Measurements from ENCODE around the gene ALOX15. TPM values are rescaled to one million over a fixed set of nuclear protein-coding genes. Genes with fewer than 3 reads are reported as not detected.
"Not testable (repeated sequence)": the region's sequence is repeated elsewhere in the genome, so short reads cannot be mapped to it uniquely, and the experiment has no call there.

ALOX15 gene
- total and polyA plus RNA-seq, 7 donors = 0.28 to 0.81 (median 0.60) TPM; not detected in 2

GRCh38 chr17:4652997-4653396 is 11.5 kb upstream of the ALOX15 start:
- Histone ChIP-seq H3K9me3 (no peaks in the 10 kb centered on the region), H3K4me3 (no peak overlapping the region), H3K27me3 (peaks cover 0 to 32% (median 0%) of the 10 kb centered on the region in 3 donors), H3K36me3 (no peaks in the 10 kb centered on the region), H3K4me1 (no peaks in the 10 kb centered on the region), H3K27ac (no peak overlapping the region)
- TF ChIP-seq, protein P1, sequence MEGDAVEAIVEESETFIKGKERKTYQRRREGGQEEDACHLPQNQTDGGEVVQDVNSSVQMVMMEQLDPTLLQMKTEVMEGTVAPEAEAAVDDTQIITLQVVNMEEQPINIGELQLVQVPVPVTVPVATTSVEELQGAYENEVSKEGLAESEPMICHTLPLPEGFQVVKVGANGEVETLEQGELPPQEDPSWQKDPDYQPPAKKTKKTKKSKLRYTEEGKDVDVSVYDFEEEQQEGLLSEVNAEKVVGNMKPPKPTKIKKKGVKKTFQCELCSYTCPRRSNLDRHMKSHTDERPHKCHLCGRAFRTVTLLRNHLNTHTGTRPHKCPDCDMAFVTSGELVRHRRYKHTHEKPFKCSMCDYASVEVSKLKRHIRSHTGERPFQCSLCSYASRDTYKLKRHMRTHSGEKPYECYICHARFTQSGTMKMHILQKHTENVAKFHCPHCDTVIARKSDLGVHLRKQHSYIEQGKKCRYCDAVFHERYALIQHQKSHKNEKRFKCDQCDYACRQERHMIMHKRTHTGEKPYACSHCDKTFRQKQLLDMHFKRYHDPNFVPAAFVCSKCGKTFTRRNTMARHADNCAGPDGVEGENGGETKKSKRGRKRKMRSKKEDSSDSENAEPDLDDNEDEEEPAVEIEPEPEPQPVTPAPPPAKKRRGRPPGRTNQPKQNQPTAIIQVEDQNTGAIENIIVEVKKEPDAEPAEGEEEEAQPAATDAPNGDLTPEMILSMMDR (IDR thresholded peaks at IDR 0.05) = no peak
- TF ChIP-seq POLR2AphosphoS5 (IDR thresholded peaks at IDR 0.05) = no peak
- TF ChIP-seq POLR2A (IDR thresholded peaks at IDR 0.05) = no peak
- TF ChIP-seq EP300 (IDR thresholded peaks at IDR 0.05) = no peak
- no peak for DNase-seq
- intact Hi-C loops (cut with DNase I) = no loop called here
- WGBS, 2 donors = 82 to 84% methylated on average over 5 of the region's 5 CpGs

DNA sequence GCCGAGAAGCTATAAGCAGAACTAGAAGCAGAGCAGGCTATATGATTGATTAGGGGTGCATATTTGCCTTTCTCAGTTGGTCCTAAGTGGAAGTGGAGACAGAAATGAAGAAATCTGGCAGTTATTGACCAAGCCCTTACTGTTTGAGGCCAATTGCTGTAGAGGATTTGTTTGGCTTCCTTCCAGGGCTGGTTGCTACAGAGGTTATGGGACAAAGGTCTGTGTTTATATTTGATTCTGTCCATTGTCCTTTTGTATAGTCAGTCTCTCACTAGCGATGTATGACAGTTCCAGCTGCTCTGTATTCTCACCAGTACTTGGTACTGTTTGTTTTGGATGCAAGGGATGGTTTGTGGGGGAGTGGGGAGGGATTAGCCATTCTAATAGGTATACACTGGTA is 7.3 kb upstream of the ALOX15 start:
- no peak for DNase-seq
- H3K9me3 ChIP-seq = no peaks in the 10 kb centered on the region
- TF ChIP-seq EP300 (IDR thresholded peaks at IDR 0.05) (no peak), POLR2A (IDR thresholded peaks at IDR 0.05) (no peak), POLR2AphosphoS5 (IDR thresholded peaks at IDR 0.05) (no peak)
- TF ChIP-seq, protein P1 (IDR thresholded peaks at IDR 0.05) = no peak
- H3K4me3 ChIP-seq = no peak overlapping the region
- WGBS, 2 donors = 7 to 45% methylated on average over 2 of the region's 2 CpGs
- no peaks in the 10 kb centered on the region for H3K36me3 ChIP-seq
- no peaks in the 10 kb centered on the region for H3K4me1 ChIP-seq
- intact Hi-C loops (cut with DNase I) = no loop called here
- H3K27me3 ChIP-seq = peaks cover 0 to 31% (median 0%) of the 10 kb centered on the region in 3 donors
- no peak overlapping the region for H3K27ac ChIP-seq

GRCh38 chr17:4645642-4646041 is 4.2 kb upstream of the ALOX15 start:
- H3K4me1 ChIP-seq = peaks cover 0 to 8% (median 6%) of the 10 kb centered on the region in 4 donors
- no peak for TF ChIP-seq POLR2AphosphoS5 (IDR thresholded peaks at IDR 0.05)
- no peak overlapping the region for H3K4me3 ChIP-seq
- intact Hi-C loops (cut with DNase I) = no loop called here
- H3K27ac ChIP-seq = no peak overlapping the region
- DNase-seq = no peak
- H3K36me3 ChIP-seq = no peaks in the 10 kb centered on the region
- H3K27me3 ChIP-seq = peaks cover 8 to 42% (median 22%) of the 10 kb centered on the region in 3 donors
- no peaks in the 10 kb centered on the region for H3K9me3 ChIP-seq
- 78 to 88% methylated on average over 5 of the region's 5 CpGs for WGBS, 2 donors

DNA sequence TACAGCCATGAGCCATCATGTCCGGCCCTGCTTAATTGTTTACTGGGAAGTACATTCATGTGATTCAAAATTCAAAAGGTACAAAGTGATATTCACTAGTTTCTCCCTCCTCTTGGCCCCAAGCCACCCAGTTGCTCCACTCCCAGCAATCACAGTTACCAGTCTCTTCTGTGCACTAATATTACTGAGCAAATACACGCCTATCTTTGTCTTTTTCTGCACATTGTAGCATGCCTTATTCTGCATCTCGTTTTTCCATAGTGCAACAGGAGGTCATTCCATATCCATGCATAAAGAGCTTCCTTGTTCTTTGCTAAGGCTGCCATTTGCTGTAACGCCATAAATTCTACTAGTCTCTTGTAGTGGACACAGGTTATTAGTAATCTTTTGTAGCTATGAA is 2.2 kb upstream of the ALOX15 start:
- H3K9me3 ChIP-seq = no peaks in the 10 kb centered on the region
- intact Hi-C loops (cut with DNase I) = no loop called here
- H3K4me1 ChIP-seq = peaks cover 0 to 8% (median 6%) of the 10 kb centered on the region in 4 donors
- TF ChIP-seq POLR2AphosphoS5 (IDR thresholded peaks at IDR 0.05) (no peak), EP300 (IDR thresholded peaks at IDR 0.05) (no peak), POLR2A (IDR thresholded peaks at IDR 0.05) (no peak)
- TF ChIP-seq, protein P1 (IDR thresholded peaks at IDR 0.05) = no peak
- WGBS, 2 donors = 12 to 57% methylated on average over 4 of the region's 4 CpGs
- no peak overlapping the region for H3K4me3 ChIP-seq
- DNase-seq = no peak
- peaks cover 11 to 45% (median 30%) of the 10 kb centered on the region in 3 donors for H3K27me3 ChIP-seq
- no peak overlapping the region for H3K27ac ChIP-seq
- H3K36me3 ChIP-seq = no peaks in the 10 kb centered on the region

DNA sequence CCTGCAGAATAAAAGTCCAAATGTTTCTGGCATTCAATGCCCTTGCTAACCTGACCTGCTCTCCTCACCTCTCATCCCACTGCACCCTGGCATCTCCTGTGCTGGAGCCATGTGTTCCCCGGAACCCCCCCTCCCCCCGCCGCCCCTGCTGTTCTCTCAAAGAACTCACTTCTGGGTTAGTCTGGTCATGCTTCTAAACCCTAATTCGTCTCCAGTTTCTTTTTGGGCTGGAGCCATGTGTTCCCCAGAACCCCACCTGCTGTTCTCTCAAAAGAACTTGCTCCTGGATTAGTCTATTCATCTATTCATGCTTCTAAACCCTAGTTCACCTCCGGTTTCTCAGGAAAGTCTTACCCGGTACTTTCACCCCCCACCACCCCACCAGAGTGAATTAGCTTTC is 808 bp upstream of the ALOX15 start:
- intact Hi-C loops (cut with DNase I) = no loop called here
- 32 to 50% methylated on average over 6 of the region's 6 CpGs for WGBS, 2 donors
- TF ChIP-seq POLR2AphosphoS5 (IDR thresholded peaks at IDR 0.05) (no peak), EP300 (IDR thresholded peaks at IDR 0.05) (no peak), POLR2A (IDR thresholded peaks at IDR 0.05) (no peak)
- TF ChIP-seq, protein P1 (IDR thresholded peaks at IDR 0.05) = no peak
- Histone ChIP-seq H3K4me1 (peaks cover 0 to 8% (median 6%) of the 10 kb centered on the region in 4 donors), H3K36me3 (no peaks in the 10 kb centered on the region), H3K27me3 (peaks cover 12 to 52% (median 33%) of the 10 kb centered on the region in 3 donors), H3K4me3 (no peak overlapping the region), H3K9me3 (no peaks in the 10 kb centered on the region), H3K27ac (no peak overlapping the region)
- DNase-seq = no peak

DNA sequence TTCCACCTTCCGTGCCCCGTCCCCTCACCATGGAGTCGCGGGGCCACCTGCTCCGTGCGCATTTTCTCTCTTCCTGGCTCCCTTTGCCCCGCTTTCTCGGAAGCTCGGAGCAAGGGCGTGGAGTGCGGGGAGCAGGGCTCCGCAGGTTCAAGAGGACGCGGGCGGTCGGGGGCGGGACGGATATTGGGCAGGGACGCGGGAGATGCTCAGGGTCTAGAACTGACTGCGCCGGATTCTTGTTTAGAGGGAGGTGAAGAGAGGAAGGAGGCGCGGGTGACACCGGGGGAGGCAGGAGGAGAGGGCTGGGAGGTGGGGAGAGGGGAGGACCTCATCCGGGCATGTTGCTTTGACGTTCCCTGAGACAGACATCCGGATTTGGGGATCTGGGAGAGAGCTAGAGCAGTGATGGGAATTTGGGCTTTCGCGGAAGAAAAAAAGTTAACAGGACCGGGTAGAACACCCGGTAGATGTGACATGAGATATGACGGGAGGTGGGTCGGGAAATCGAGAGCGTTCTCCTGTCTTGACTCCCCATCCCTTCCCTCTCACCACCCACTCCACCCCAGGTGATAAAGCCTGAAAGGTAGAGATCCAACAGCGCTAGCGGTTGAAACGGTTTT is 799 bp downstream of the ALOX15 start:
- H3K36me3 ChIP-seq; DNase-seq; intact Hi-C loops (cut with DNase I); H3K4me3 ChIP-seq; H3K27ac ChIP-seq; H3K9me3 ChIP-seq; H3K4me1 ChIP-seq: not testable (repeated sequence)
- WGBS, 2 donors = 2% methylated on average over 36 of the region's 39 CpGs
- H3K27me3 ChIP-seq = peaks cover 12 to 68% (median 47%) of the 10 kb centered on the region in 3 donors

GRCh38 chr17:4639301-4640059 is 2.0 kb downstream of the ALOX15 start:
- H3K27ac ChIP-seq; DNase-seq; H3K4me3 ChIP-seq; H3K4me1 ChIP-seq; H3K9me3 ChIP-seq; H3K36me3 ChIP-seq; intact Hi-C loops (cut with DNase I): not testable (repeated sequence)
- WGBS, 2 donors = 6 to 9% methylated on average over 25 to 26 of the region's 56 CpGs
- H3K27me3 ChIP-seq = peaks cover 12 to 75% (median 47%) of the 10 kb centered on the region in 3 donors

DNA sequence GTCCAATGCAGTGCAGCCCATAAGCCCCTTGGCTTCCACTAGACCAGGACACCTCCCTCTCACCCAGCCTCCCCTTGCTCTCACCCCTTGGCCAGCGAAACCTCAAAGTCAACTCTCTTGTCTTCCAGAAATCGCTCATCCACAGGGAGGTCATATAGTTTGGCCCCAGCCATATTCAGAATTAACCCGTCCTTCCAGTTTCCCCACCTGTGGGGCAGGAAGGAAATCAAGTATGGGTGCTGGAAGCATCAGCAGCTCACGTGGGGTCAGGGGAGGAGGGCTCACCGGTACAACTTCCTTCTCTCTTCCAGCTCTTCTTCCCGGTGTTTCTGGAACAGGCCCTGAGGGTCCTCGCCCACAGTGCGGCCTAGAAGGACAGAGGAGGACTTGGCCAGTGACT is 2.7 kb downstream of the ALOX15 start:
- H3K4me1 ChIP-seq; DNase-seq; H3K27ac ChIP-seq; intact Hi-C loops (cut with DNase I); H3K4me3 ChIP-seq; H3K36me3 ChIP-seq; H3K9me3 ChIP-seq: not testable (repeated sequence)
- H3K27me3 ChIP-seq = peaks cover 12 to 69% (median 47%) of the 10 kb centered on the region in 3 donors
- 26 to 39% methylated on average over 8 of the region's 8 CpGs for WGBS, 2 donors
